ENCODE results near the gene CAMK1. TPM values are rescaled to one million over a fixed set of nuclear protein-coding genes. Genes with fewer than 3 reads are reported as not detected.
"Not testable (repeated sequence)": the region's sequence is repeated elsewhere in the genome, so short reads cannot be mapped to it uniquely, and the experiment has no call there.

The CAMK1 gene
- total RNA-seq, 2 experiments from 2014 or later, result 31.7 to 57.7 TPM

DNA sequence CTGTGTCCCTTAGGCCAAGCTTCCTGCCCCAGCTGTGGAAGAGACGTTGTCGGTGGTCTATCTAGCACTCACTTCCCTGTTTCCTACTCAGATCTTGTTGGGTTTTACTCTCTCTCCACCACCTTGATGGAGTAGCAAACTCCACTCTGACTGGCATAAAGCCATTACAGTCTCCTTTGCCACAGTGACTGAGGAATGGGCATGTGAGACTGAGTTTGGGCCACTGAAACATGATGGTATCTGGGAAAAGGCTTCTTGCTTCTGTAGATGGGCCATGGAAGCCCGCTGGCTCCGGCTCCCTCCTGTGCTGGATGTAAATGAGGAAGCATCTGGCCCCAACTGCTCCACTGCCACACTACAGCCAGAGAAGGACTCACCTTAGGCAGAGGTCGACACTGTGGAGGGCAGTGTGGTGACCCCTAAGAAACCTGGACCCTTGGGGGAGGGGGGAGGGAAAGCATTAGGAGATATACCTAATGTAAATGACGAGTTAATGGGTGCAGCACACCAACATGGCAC, 9.4 kb upstream of the CAMK1 start:
- no peaks in the 10 kb centered on the region for H3K27me3 Mint-ChIP-seq
- H3K4me3 Mint-ChIP-seq, result no peak overlapping the region
- H3K27ac Mint-ChIP-seq, result peak overlapping the region; percentile 88
- CTCF ChIA-PET, result interaction anchor here (1.4 kb wide), 1 partner anchor 38 kb away, joined by 3 read pairs; no protein-coding TSS in a partner anchor
- ATAC-seq (no peak), DNase-seq (no peak)
- H3K4me1 Mint-ChIP-seq, result peaks cover 57% of the 10 kb centered on the region
- H3K36me3 Mint-ChIP-seq, result peaks cover 24% of the 10 kb centered on the region
- H3K9me3 Mint-ChIP-seq (ENCODE audit: low read depth), result no peaks in the 10 kb centered on the region

DNA sequence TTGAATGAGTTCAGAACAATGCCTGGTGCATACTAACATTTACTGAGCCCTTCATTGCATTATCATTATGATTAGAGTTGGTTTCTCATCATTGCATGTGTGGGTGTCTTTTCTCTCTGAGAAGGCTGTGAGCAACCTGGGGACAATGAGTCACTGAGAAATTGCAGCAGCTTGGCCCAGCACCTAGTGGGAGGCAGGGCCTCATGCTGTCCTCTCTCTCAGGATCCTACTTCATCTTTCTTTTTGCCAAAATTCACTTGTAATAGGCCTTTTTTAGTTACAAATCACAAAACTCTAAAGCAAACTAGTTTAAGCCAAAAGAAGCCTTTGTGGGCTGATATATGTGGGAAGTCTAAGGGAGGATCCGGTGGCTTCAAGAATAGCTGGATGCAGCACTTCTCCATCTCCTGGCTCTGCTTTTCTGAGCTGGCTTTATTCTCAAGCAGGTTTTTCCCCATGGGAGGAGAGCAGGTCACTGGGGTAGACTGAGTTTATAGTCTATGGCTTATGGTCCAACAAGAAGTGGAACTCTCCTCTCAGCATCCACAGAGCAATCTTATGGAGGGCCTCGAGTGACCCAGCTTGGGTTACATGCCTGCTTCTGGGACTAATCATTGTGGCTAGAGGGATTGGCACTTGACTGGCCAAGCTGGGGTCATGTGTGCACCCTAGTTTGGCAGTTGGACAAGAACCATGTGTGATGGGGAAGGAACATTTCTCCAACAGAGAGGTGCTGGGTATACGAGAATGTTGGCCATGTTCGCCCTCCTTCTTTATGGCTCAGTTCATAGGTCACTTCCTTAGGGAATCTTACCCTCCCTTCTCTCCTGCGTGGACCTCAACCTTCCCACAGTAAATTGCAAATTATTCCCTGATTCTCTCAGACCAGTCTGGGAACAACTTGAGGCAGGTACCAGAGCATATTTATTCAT, 8.7 kb upstream of the CAMK1 start:
- no peaks in the 10 kb centered on the region for H3K9me3 Mint-ChIP-seq (ENCODE audit: low read depth)
- DNase-seq (peak; percentile 65), ATAC-seq (peak; percentile 61)
- CTCF ChIA-PET, result interaction anchor here (1.5 to 1.9 kb wide), 2 partner anchors 48 to 51 kb away, joined by 3 to 5 read pairs; partner anchors contain the start of gene BRPF1
- peaks cover 57% of the 10 kb centered on the region for H3K4me1 Mint-ChIP-seq
- H3K4me3 Mint-ChIP-seq, result no peak overlapping the region
- peak overlapping the region; percentile 88 for H3K27ac Mint-ChIP-seq
- no peaks in the 10 kb centered on the region for H3K27me3 Mint-ChIP-seq
- H3K36me3 Mint-ChIP-seq, result peaks cover 22% of the 10 kb centered on the region

DNA sequence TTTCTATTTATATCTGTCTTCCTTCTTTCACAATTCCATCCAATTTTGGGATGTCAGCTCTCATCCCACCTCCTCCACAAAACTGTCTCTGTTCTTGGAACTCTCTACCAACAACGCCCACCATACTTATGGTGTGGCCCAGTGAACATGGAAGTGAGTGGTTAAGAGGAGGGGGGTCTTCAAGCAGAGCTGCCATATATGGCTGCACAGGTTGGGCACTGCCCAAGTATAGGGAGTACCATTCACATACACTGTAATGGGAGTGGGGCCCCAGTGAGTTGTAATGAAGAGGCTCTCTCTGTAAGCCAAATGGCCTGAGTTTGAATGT, 7.9 kb upstream of the CAMK1 start:
- ATAC-seq (no peak), DNase-seq (no peak)
- H3K27me3 Mint-ChIP-seq, result no peaks in the 10 kb centered on the region
- no peak overlapping the region for H3K4me3 Mint-ChIP-seq
- H3K4me1 Mint-ChIP-seq, result peaks cover 53% of the 10 kb centered on the region
- H3K27ac Mint-ChIP-seq, result peak overlapping the region; percentile 88
- CTCF ChIA-PET, result interaction anchor here (1.5 to 1.9 kb wide), 2 partner anchors 47 to 51 kb away, joined by 3 to 5 read pairs; partner anchors contain the start of gene BRPF1
- H3K9me3 Mint-ChIP-seq (ENCODE audit: low read depth), result no peaks in the 10 kb centered on the region
- peaks cover 18% of the 10 kb centered on the region for H3K36me3 Mint-ChIP-seq

DNA sequence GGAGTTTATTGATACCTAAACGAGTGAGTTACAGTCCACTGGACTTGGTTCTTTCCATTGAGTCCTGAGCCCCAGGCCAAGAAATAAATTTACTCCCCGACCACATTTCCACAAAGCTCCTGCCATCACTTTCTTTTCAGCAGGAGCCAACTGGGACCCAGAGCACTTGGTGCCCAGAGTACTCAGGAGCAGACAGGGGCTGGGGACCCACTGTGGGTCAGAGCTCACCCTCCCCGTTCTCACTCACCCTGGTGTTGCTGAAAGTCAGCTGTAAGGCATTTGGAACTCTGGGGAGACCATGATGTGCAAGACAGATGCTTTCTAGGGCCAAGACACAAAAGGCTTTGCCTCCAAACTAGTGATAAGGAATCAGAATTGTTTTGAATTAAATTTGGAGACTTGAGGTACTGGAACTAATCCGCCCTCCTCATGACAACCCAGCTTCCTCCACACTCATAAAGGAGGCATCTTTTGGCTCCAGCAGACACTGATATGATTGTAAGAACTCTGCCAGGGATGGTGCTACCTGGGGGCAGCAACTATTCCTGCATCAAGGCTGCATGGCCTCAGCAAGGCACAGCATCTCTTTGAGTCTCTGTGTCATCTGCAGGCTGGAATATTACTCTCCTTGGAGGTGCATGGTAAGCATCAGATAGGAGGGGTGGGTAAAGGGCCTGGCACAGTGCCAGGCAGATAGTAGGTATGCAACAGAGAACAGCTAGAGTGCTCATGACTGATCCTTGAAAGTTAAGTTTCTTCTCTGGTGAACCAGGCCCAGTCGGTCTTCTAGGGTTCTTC, 7.3 kb upstream of the CAMK1 start:
- Mint-ChIP-seq H3K9me3 (ENCODE audit: low read depth) (no peaks in the 10 kb centered on the region), H3K27ac (no peak overlapping the region), H3K36me3 (peaks cover 14% of the 10 kb centered on the region), H3K4me1 (peaks cover 48% of the 10 kb centered on the region), H3K27me3 (no peaks in the 10 kb centered on the region), H3K4me3 (no peak overlapping the region)
- ATAC-seq (no peak), DNase-seq (no peak)
- CTCF ChIA-PET, result interaction anchor here (1.5 to 1.9 kb wide), 3 partner anchors 14 to 50 kb away, joined by 3 to 5 read pairs (median 3); partner anchors contain the start of gene BRPF1

DNA sequence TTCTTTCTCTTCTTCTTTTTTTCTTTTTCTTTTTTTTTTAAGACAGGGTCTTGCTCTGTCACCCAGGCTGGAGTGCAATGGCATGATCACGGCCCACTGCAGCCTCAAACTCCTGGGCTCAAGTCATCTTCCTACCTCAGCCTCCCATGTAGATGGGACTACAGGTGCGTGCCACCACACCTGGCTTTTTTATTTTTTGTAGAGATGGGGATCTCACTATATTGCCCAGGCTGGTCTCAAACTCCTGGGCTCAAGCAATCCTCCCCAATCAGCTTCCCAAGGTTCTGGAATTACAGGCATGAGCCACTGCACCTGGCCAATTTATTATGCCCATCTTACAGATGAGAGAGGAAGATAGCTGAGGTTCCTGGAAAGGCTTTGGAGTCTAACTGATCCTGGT, 1.3 kb upstream of the CAMK1 start:
- ATAC-seq; DNase-seq; H3K4me3 Mint-ChIP-seq; H3K27me3 Mint-ChIP-seq; H3K36me3 Mint-ChIP-seq; H3K27ac Mint-ChIP-seq; H3K9me3 Mint-ChIP-seq (ENCODE audit: low read depth): not testable (repeated sequence)
- CTCF ChIA-PET, result interaction anchor here (0.7 to 1.3 kb wide), 2 partner anchors 19 to 24 kb away, joined by 3 to 4 read pairs; no protein-coding TSS in a partner anchor
- H3K4me1 Mint-ChIP-seq, result peaks cover 30% of the 10 kb centered on the region

DNA sequence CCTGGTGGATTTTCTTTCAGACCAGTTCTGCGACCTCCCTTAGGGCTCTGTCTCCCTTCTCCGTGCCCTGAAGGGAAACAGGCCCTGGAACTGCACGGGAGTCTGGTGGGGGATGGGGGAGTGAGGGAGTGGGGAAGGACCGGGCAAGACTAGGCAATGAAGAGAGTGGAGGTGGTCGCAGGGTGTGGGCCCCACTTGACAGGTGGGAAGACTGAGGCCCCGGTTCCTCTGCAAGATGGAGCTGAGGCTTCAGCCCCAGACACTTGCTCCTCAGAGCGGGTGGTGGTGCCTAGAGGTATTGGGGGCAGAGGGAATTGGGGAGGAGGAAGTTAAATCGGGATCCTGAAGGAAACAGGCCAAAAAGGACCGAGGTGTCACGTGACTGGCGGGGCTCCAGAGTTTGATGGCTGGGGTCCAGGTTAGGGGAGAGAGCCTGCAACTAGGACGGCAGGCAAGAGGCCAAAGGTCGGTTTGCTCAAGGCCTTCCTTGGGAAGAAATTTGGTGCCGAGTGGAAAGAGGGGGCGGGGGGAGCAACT, 597 bp upstream of the CAMK1 start:
- no peak for ATAC-seq
- Mint-ChIP-seq H3K4me1 (peaks cover 30% of the 10 kb centered on the region), H3K27me3 (no peaks in the 10 kb centered on the region), H3K36me3 (peaks cover 3% of the 10 kb centered on the region), H3K9me3 (ENCODE audit: low read depth) (no peaks in the 10 kb centered on the region), H3K27ac (peak overlapping the region; percentile 74), H3K4me3 (peak overlapping the region; percentile 67)
- no peak for DNase-seq
- CTCF ChIA-PET, result interaction anchor here (1.0 to 1.1 kb wide), 4 partner anchors 17 to 217 kb away, joined by 3 to 4 read pairs (median 3); partner anchors contain the start of gene EMC3

DNA sequence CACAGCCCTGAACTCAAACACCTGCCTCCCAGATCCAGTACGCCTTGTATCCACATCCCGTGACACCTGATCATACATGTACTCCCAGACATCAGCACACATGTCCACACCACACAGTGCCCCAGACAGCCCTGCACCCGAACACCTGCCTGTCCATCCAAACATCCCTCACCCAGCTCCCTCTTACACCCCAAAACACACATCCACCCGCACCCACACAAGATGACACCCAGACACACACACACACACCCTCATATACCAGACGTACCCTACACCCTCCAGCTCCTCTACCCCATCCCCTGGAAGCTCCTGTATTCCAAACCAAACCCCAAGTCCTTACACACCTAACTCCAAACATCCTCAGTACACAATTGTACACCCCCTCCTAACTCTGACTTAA, 735 bp downstream of the CAMK1 start:
- no peaks in the 10 kb centered on the region for H3K9me3 Mint-ChIP-seq (ENCODE audit: low read depth)
- no peaks in the 10 kb centered on the region for H3K27me3 Mint-ChIP-seq
- H3K4me3 Mint-ChIP-seq, result peak overlapping the region; percentile 66
- CTCF ChIA-PET, result interaction anchor here (0.9 to 1.1 kb wide), 3 partner anchors 15 to 218 kb away, joined by 3 read pairs; partner anchors contain the start of gene EMC3
- no peak for ATAC-seq
- peaks cover 6% of the 10 kb centered on the region for H3K36me3 Mint-ChIP-seq
- no peak for DNase-seq
- peak overlapping the region; percentile 70 for H3K27ac Mint-ChIP-seq
- peaks cover 33% of the 10 kb centered on the region for H3K4me1 Mint-ChIP-seq

DNA sequence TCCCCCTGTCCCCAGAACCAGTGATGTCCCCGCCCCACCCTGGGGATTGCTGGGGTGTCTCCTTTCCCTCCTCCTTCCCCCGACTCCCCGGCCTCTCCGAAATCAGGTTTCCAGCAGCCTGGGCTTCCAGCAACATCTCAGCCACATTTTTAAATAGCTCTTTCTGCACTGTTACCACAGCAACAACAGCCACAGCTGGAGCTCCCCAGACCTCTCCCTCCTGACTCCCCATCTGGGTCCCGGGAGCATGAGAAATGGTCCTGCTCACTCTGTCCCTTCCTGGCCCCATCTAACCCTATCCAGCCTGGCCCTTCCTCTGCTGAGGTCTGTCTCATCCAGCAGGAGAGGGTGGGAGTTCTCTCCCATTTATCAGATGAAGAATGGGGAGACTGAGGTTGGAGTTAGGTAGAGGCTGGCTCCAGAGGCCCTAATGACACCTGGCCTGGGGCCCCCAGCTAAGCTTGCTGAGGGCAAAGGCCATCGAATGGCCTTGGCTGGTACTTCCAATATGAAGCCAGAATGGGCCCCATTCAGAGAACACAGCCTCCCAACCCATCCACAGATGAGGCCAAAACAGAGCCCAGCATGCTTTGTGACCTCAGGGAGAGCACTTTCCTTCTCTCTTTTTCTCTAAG, 1.5 kb downstream of the CAMK1 start:
- CTCF ChIA-PET, result no interaction called here
- no peak overlapping the region for H3K4me3 Mint-ChIP-seq

DNA sequence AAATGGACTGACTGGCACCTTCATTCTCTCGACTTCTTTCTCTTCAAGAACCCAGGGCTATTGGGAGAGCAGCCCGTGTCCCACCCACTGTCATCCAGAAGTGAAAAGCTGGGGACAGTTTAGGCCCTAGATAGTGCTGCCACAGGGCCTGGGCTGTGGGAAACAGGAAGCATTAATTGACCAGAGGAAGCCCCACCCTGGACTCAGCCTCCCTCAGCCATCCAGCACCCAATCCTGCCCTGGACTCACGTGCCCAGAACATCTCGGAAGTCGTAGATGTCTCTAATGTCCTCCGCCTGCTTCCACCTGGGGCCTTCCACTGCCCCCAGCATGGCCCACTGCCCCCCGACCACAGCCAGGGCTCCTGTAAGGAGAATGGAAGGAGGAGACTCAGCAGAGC, 2.3 kb downstream of the CAMK1 start:
- no peak overlapping the region for H3K4me3 Mint-ChIP-seq
- no peak overlapping the region for H3K27ac Mint-ChIP-seq
- no peaks in the 10 kb centered on the region for H3K9me3 Mint-ChIP-seq (ENCODE audit: low read depth)
- no peak for ATAC-seq
- H3K36me3 Mint-ChIP-seq, result peaks cover 6% of the 10 kb centered on the region
- no peak for DNase-seq
- H3K27me3 Mint-ChIP-seq, result no peaks in the 10 kb centered on the region
- CTCF ChIA-PET, result no interaction called here
- peaks cover 33% of the 10 kb centered on the region for H3K4me1 Mint-ChIP-seq

More for the DNA sequence above, 1.5 kb downstream of the CAMK1 start:
- H3K36me3 Mint-ChIP-seq, result peaks cover 6% of the 10 kb centered on the region
- peaks cover 33% of the 10 kb centered on the region for H3K4me1 Mint-ChIP-seq
- H3K27ac Mint-ChIP-seq, result no peak overlapping the region
- H3K9me3 Mint-ChIP-seq (ENCODE audit: low read depth), result no peaks in the 10 kb centered on the region
- ATAC-seq (no peak), DNase-seq (no peak)
- H3K27me3 Mint-ChIP-seq, result no peaks in the 10 kb centered on the region

DNA sequence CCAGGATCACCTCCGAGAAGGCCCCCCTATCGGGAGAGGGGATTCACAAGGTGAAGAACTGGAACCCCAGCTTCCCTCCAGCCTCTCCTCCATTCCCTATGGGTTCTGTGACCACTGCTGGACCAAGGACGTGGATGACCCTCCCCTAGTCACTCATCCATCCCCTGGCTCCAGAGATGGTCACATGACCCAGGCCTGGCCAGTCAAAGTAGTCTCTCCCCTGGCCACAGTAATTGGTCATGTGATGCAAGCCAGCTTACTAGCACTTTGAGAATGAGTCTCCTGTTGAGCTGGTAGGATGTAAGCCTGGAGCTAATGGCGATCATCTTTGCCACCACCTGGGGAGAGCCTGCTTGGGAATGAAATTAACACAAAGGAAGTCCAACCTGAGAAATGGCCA, 3.9 kb downstream of the CAMK1 start:
- CTCF ChIA-PET, result interaction anchor here (1.2 kb wide), 2 partner anchors 39 to 166 kb away, joined by 3 read pairs; no protein-coding TSS in a partner anchor

DNA sequence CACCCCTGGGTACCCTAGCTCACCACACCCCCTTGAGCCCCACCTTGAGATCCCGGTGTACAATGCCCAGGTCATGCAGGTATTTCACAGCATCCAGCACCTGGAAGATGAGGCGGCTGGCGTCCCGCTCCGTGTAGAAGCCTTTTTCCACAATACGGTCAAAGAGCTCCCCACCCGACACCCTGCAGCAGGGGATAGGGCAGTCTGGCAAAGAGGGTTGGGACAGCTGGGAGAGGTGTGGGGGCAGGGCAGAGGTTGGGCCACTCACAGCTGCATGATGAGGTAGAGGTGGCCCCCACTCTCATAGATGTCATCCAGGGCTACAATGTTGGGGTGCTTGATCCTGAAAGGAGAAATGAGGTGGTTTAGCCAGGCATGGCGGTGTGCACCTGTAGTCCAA, 6.9 kb downstream of the CAMK1 start:
- DNase-seq, result no peak
- no peak for ATAC-seq
- H3K36me3 Mint-ChIP-seq, result peaks cover 30% of the 10 kb centered on the region
- H3K27me3 Mint-ChIP-seq, result no peaks in the 10 kb centered on the region
- CTCF ChIA-PET, result interaction anchor here (0.7 kb wide), 1 partner anchor 522 kb away, joined by 4 read pairs; no protein-coding TSS in a partner anchor
- no peak overlapping the region for H3K4me3 Mint-ChIP-seq
- H3K4me1 Mint-ChIP-seq, result peaks cover 17% of the 10 kb centered on the region
- H3K27ac Mint-ChIP-seq, result no peak overlapping the region
- H3K9me3 Mint-ChIP-seq (ENCODE audit: low read depth), result no peaks in the 10 kb centered on the region

More for the DNA sequence above, 3.9 kb downstream of the CAMK1 start:
- H3K9me3 Mint-ChIP-seq (ENCODE audit: low read depth), result no peaks in the 10 kb centered on the region
- DNase-seq, result no peak
- peaks cover 13% of the 10 kb centered on the region for H3K36me3 Mint-ChIP-seq
- no peak overlapping the region for H3K27ac Mint-ChIP-seq
- peaks cover 35% of the 10 kb centered on the region for H3K4me1 Mint-ChIP-seq
- ATAC-seq, result no peak
- no peak overlapping the region for H3K4me3 Mint-ChIP-seq
- H3K27me3 Mint-ChIP-seq, result no peaks in the 10 kb centered on the region

DNA sequence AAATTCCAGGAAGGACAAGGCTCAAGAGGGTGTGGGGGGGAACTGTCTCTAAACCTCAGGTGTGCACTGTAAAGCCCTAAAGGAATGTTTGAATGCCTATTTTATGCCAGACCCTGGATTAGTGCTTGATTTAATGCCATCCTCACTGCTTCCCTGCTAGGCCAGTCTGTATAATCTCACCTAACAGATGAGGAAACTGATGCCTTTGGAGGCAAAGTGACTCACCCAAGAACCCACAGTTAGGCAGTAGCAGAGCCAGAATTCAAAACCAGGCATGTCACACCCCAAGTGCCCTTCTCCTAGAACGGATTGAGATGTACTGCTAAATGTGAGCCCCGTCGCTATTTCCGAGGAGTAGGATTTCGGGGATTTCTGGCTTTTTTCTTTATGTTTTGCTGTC, 7.8 kb downstream of the CAMK1 start:
- H3K4me1 Mint-ChIP-seq, result peaks cover 9% of the 10 kb centered on the region
- H3K27me3 Mint-ChIP-seq, result no peaks in the 10 kb centered on the region
- DNase-seq, result no peak
- no peak overlapping the region for H3K27ac Mint-ChIP-seq
- CTCF ChIA-PET, result no interaction called here
- no peaks in the 10 kb centered on the region for H3K9me3 Mint-ChIP-seq (ENCODE audit: low read depth)
- no peak for ATAC-seq
- no peak overlapping the region for H3K4me3 Mint-ChIP-seq
- H3K36me3 Mint-ChIP-seq, result peaks cover 29% of the 10 kb centered on the region
